NCI-H1694 (cell line): ENCODE results near the gene DDIT4.
"Not testable (repeated sequence)": the region's sequence is repeated elsewhere in the genome, so short reads cannot be mapped to it uniquely, and the experiment has no call there.

Source experiments
- DNase-seq: peaks from one replicate; lab custom pipeline; 2025; lab: John Stamatoyannopoulos, UW

DDIT4 gene

GRCh38 chr10:72249176-72249862, 24.4 kb upstream of the DDIT4 start:
- DNase-seq = not testable (repeated sequence)

GRCh38 chr10:72250666-72251065, 23.1 kb upstream of the DDIT4 start:
- DNase-seq = no peak

GRCh38 chr10:72251635-72252034, 22.1 kb upstream of the DDIT4 start:
- DNase-seq = no peak

GRCh38 chr10:72252972-72253371, 20.8 kb upstream of the DDIT4 start:
- no peak for DNase-seq

- DNase-seq = no peak
These were observed 20.1 kb upstream of the DDIT4 start for GRCh38 chr10:72253578-72253977.

- DNase-seq = peak; percentile 27
These were observed 18.7 kb upstream of the DDIT4 start for GRCh38 chr10:72254813-72255568.

- no peak for DNase-seq
These were observed 17.6 kb upstream of the DDIT4 start for GRCh38 chr10:72255977-72256729.

- no peak for DNase-seq
These were observed 16.5 kb upstream of the DDIT4 start for GRCh38 chr10:72257051-72257892.

GRCh38 chr10:72258617-72259016, 15.1 kb upstream of the DDIT4 start:
- DNase-seq = no peak

GRCh38 chr10:72259491-72260238, 14.1 kb upstream of the DDIT4 start:
- no peak for DNase-seq

GRCh38 chr10:72260239-72260975, 13.3 kb upstream of the DDIT4 start:
- no peak for DNase-seq

GRCh38 chr10:72260976-72261783, 12.5 kb upstream of the DDIT4 start:
- no peak for DNase-seq

GRCh38 chr10:72261784-72262404, 11.8 kb upstream of the DDIT4 start:
- DNase-seq = no peak

- DNase-seq = no peak
These were observed 10.0 kb upstream of the DDIT4 start for GRCh38 chr10:72263613-72264241.

GRCh38 chr10:72264536-72264935, 9.2 kb upstream of the DDIT4 start:
- no peak for DNase-seq

GRCh38 chr10:72265508-72265907, 8.2 kb upstream of the DDIT4 start:
- DNase-seq = no peak

GRCh38 chr10:72265990-72266865, 7.5 kb upstream of the DDIT4 start:
- DNase-seq = no peak

- no peak for DNase-seq
These were observed 6.3 kb upstream of the DDIT4 start for GRCh38 chr10:72267381-72267780.
